ENCODE data around the gene ZNF304.

DNA sequence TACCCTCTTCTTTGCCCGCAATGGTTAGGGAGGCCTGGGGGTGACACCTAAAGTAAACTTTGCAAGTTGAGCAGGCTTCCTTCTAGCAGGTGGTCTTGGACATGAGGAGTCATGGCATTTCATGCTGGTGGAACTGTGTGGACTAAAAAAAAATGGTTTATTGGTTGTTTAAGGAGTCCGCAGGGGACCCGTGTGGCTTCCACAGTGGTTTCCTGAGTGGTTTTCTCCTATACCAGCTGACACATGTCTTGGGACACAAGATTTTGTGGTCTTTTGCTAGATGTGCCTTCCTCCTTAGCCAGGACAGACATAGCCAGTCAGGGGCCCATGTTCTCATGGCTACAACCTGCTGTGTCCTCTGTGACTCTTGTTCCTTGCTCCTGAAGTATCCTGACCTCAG, 29.3 kb upstream of the ZNF304 start:
- TF ChIP-seq CTCF (IDR thresholded peaks at IDR 0.05) (no peak), POLR2A (IDR thresholded peaks at IDR 0.05) (no peak)
